HG03108 (cell line): ENCODE data around the gene PTPRN2.
"Not testable (repeated sequence)": the region's sequence is repeated elsewhere in the genome, so short reads cannot be mapped to it uniquely, and the experiment has no call there.

ENCODE experiments used
- ATAC-seq: cut with Tn5 transposase; IDR thresholded peaks from one replicate; pipeline ENCODE4 v1.9.1; 2021; ENCODE audit warnings: moderate library complexity; ENCODE audit not compliant: unreplicated experiment

Gene PTPRN2

GRCh38 chr7:157996359-157997079 is 591.1 kb downstream of the PTPRN2 start:
- no peak for ATAC-seq

DNA sequence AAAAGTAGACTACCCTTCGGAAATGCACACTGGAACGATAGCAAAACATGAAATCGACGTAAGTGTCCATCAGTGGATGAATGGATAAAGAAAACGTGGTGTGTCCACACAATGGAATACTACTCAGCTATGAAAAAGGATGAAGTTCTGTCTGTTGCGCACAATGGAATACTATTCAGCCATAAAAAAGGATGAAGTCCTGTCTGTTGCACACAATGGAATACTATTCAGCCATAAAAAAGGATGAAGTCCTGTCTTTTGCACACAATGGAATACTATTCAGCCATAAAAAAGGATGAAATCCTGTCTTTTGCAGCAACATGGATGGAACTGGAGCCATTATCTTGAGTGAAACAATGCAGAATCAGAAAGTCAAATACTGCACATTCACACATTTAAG is 591.8 kb downstream of the PTPRN2 start:
- ATAC-seq, result no peak

DNA sequence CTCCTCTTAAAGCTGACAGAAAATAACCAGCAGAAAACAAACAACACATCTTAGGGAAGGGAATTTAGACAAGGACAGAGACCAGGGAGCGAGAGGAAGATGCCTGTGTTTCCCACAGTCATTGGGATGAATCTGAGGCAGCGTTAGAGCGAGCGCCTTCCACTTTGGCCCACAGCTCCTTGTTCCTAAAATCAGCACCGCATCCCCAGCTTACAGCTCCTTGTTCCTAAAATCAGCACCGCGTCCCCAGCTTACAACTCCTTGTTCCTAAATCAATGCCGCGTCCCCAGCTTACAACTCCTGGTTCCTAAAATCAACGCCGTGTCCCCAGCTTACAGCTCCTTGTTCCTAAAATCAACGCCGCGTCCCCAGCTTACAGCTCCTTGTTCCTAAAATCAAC is 593.3 kb downstream of the PTPRN2 start:
- no peak for ATAC-seq

- ATAC-seq, result no peak
Measured at GRCh38 chr7:157993406-157994105, 594.1 kb downstream of the PTPRN2 start.

GRCh38 chr7:157992511-157993160 is 595.0 kb downstream of the PTPRN2 start:
- ATAC-seq, result no peak

GRCh38 chr7:157991761-157992160 is 595.9 kb downstream of the PTPRN2 start:
- ATAC-seq, result no peak

DNA sequence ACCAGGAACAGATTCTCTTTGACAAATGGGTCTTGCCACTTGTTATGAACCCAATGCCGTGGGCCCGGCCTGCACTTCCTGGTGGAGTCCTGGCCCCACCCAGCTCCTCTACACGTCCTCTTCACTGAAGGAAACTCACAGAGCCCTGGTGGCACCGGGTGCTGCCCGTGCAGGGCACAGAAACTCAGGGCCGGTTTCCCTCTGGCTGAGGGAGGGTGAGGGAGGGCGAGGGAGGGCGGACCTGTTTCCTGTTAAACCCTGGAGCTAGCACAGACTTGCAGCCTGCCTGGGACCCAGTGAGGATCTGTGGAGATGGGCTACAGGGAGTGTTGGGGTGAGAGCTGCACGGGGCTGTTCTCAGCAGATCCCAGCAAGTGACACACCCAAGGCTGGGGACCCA is 596.3 kb downstream of the PTPRN2 start:
- ATAC-seq, result no peak

GRCh38 chr7:157990881-157991250 is 596.8 kb downstream of the PTPRN2 start:
- no peak for ATAC-seq

- no peak for ATAC-seq
Measured at GRCh38 chr7:157990226-157990880, 597.3 kb downstream of the PTPRN2 start.

DNA sequence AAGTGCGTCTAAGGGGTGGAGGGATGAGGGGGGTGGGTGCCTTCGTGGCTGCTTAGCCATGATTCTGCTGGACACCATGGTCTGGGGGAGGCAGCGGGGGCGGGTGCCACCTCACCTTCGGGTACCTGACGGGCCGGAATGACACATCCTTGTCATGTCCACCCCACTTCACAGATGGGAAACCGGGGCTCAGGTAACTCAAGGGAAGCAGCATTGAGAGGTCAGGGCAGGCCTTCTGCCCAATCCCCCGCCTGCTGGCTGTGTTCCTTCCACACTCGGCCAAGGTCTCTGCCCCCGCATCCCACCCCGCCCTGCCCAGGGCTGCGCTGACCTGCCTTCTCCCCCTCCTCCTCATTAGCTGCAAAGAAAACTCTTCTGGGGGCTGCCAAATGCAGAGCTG is 598.0 kb downstream of the PTPRN2 start:
- no peak for ATAC-seq

DNA sequence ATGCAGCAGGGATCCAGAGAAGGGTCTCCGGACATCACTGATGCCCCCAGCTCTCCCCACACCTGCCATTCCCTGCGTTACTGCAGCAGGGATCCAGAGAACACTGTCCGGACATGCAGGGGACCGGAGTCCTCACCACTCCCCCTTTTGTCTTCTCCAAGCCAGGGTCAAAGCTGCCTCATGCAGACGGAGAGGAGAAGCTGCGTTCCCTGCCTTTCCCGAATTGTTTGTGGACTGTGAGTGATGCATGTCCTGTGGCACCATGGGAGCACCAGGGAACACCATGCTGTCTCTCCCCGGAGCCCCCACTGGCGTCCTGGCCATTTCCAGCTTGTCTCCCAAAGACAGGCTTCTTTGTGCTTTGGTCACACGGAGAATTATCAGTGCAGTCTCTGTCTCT is 599.7 kb downstream of the PTPRN2 start:
- ATAC-seq, result no peak

- ATAC-seq, result no peak
Measured at GRCh38 chr7:157986051-157986450, 601.6 kb downstream of the PTPRN2 start.

- no peak for ATAC-seq
Measured at GRCh38 chr7:157985636-157986035, 602.0 kb downstream of the PTPRN2 start.

DNA sequence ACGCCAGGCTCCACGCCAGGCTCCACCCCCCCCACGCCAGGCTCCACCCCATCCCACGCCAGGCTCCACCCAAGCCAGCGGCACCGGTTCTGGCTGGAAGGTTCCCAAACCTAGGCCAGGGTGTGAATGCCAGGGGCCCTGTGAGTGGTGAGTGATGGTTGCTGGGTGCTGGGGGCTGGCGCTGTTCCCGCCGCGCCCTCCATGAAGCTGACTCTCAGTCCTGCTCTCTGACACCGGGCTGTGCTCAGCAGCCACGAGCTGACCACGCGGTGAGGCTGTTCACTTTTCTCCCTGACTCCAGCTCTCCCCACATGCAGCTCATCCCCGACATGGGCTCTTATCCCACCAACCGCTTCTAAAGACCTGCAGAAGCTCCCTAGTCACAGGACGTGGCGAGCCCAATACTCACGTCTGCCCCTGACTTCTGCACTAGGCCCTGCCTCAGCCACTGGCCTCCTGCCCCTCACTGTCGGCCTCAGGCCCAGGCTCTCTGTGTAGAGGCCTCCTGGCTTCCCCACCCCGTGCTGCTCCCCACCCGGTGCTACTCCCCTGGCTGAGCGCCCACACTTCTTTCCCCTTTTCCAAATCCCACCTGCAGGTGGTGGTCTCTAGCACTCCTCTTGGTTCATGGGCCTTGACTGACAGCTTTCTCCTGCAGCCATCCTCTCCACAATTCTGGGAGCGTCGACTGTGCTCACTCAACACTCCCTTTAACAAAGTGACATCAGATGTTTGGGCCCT is 603.0 kb downstream of the PTPRN2 start:
- no peak for ATAC-seq

GRCh38 chr7:157983502-157984422 is 603.9 kb downstream of the PTPRN2 start:
- ATAC-seq, result no peak

DNA sequence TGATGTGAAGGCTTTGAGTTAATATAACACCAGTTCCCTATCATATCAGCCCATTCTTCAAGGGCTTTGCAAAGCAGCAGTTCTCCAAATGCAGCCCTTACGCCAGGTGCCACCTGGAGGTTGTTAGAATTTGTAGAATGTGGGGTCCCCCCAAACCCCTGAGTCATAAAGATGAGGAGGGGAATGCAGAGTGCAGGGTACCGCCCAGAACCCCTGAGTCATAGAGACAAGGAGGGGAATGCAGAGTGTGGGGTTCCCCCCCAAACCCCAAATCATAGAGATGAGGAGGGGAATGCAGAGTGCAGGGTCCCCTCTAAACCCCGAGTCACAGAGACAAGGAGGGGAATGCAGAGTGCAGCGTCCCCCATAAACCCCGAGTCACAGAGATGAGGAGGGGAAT is 605.8 kb downstream of the PTPRN2 start:
- no peak for ATAC-seq

DNA sequence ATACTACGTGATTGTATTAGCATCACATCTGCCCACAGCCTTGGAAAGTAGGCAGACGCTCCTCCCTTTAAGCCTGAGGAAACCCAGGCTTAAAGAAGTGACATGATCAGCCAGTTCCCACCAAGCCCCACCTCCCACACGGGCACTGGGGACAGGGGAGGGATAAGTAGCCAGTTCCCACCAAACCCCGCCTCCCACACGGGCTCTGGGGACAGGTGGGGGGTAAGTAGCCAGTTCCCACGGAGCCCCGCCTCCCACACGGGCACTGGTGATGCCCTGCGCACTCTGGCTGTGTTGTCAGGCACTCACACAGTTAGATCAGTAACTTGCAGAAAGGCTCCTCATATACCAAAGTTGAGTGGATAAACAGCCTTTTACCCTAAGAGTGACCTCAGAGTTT is 606.8 kb downstream of the PTPRN2 start:
- ATAC-seq, result no peak

DNA sequence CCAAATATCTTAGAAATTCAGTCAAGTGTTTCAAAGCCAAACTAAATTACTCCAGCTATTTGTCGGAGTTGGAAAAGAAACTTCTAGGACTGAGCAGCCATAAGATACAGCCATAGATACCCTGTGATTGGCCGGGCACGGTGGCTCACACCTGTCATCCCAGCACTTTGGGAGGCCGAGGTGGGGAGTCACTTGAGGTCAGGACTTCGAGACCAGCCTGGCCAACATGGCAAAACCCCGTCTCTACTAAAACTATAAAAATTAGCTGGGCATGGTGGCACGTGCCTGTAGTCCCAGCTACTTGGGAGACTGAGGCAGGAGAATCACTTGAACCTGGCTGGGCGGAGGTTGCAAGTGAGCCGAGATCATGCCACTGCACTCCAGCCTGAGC is 607.3 kb downstream of the PTPRN2 start:
- not testable (repeated sequence) for ATAC-seq

DNA sequence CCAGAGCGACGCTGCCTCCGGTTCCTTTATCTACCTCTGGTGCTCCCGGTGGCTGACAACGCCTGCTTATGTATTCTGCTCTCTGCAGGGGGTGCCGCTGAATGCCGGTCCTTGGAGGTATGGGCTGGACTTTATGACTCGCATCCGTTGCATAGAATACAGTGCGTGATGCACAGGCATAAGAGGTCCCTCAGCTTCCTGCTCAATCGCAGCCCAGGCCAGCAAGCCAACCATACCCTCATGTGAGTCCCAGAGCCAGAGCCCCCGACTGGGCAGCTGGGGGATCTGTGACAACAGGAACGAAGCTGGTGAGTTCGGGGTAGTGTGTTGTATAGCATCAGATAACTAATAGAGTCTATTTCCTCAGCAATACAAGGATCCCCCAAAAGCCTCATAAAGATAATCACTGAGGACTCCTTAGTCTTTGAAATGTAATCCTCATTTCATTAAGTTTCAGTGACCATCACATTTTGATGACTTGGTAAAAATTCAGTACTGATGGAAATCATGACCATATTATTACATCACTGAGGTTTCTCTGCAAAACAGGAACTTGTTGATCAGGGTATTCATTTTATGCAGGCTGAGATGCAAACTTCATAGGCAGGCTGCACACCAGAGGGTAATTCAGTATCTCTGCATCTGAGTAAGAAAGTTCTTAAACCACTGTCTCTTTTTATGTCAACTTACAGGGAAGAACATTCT is 607.8 kb downstream of the PTPRN2 start:
- no peak for ATAC-seq
